Stomach smooth muscle (tissue), 2 donors: ENCODE data around the gene C16orf74.

Experiments used
- H3K27ac ChIP-seq: one replicate; pipeline ENCODE4 v1.7.0; 2013; ENCODE audit warnings: mild to moderate bottlenecking, low read length, inconsistent platforms
- H3K27me3 ChIP-seq, 2 donors: one replicate each; pipeline ENCODE4 v1.7.0; 2013; ENCODE audit warnings: low read length in 2 of 2; ENCODE audit not compliant: insufficient read depth in 2 of 2, control insufficient read depth in 1 of 2
- H3K36me3 ChIP-seq, 2 donors: one replicate each; pipeline ENCODE4 v1.7.0; 2013; ENCODE audit warnings: low read length in 2 of 2; ENCODE audit not compliant: control insufficient read depth in 2 of 2, insufficient read depth in 2 of 2
- H3K4me1 ChIP-seq: one replicate; pipeline ENCODE4 v1.7.0; 2013; ENCODE audit warnings: low read length; ENCODE audit not compliant: control insufficient read depth, insufficient read depth
- H3K4me3 ChIP-seq, 2 donors: one replicate each; pipeline ENCODE4 v1.7.0; 2013; ENCODE audit warnings: low read length in 2 of 2
- H3K9ac ChIP-seq, 2 donors: one replicate each; pipeline ENCODE4 v1.7.0; 2013; ENCODE audit warnings: low read length in 2 of 2, mild to moderate bottlenecking in 1 of 2
- H3K9me3 ChIP-seq, 2 donors: one replicate each; pipeline ENCODE4 v1.7.0; 2013; ENCODE audit warnings: low read length in 2 of 2; ENCODE audit not compliant: control insufficient read depth in 2 of 2
- donor health status: healthy.
- donor health status: Pancreatic carcinoma.

C16orf74 gene

GRCh38 chr16:85729452-85730185 lies 21.3 kb downstream of the C16orf74 start:
- no peak overlapping the region for H3K27ac ChIP-seq
- no peaks in the 10 kb centered on the region for H3K9me3 ChIP-seq
- no peak overlapping the region for H3K9ac ChIP-seq
- no peak overlapping the region for H3K4me3 ChIP-seq
- H3K4me1 ChIP-seq, result no peaks in the 10 kb centered on the region
- no peaks in the 10 kb centered on the region for H3K27me3 ChIP-seq
- H3K36me3 ChIP-seq, result no peaks in the 10 kb centered on the region

DNA sequence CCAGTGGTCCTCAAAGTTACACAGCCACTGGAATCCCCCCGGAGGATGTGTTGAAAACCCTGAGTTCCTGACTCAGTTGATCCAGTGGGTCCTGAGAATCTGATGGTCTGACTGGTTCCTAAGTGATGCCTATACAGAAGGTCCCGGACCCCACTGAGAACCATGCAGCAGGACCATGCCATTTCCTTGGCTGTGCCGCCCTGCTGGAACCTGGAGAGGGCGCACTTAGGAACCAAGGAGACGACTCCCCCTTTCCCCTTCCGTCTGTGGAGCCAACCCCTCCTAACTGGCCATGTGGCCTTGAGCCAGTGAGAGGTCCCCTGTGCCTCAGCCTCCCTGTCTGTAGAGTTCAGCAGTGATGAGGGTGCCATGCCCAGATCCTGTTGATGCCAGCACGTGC lies 22.0 kb downstream of the C16orf74 start:
- Histone ChIP-seq H3K27me3 (no peaks in the 10 kb centered on the region), H3K9me3 (no peaks in the 10 kb centered on the region)

DNA sequence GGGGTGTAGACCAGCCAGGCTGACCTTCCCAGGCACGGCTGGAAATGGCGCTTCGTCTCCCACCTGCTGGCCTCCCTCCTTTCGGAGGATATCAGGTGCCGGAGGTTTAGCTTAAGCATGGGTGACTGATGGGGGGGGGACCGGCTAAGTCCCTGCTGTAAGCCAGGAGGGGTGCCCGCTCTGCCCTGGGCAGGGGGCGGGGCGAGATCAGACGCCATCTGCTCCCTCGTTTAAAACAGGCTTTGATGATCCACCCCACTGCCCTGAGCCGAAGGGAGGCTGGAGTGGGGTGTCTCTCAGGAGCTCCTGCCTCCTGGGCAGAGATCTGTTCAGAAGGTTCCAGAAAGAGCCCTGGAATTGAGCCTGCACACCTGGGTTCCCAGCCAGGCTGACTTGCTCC lies 26.0 kb downstream of the C16orf74 start:
- H3K9ac ChIP-seq, result no peak overlapping the region
- no peaks in the 10 kb centered on the region for H3K4me1 ChIP-seq
- no peak overlapping the region for H3K4me3 ChIP-seq
- H3K9me3 ChIP-seq, result no peaks in the 10 kb centered on the region
- no peaks in the 10 kb centered on the region for H3K27me3 ChIP-seq
- H3K36me3 ChIP-seq, result no peaks in the 10 kb centered on the region
- H3K27ac ChIP-seq, result no peak overlapping the region

More for the DNA sequence above, 22.0 kb downstream of the C16orf74 start:
- no peaks in the 10 kb centered on the region for H3K4me1 ChIP-seq
- H3K36me3 ChIP-seq, result no peaks in the 10 kb centered on the region
- no peak overlapping the region for H3K4me3 ChIP-seq
- no peak overlapping the region for H3K9ac ChIP-seq
- no peak overlapping the region for H3K27ac ChIP-seq

- Histone ChIP-seq H3K9me3 (no peaks in the 10 kb centered on the region), H3K9ac (no peak overlapping the region), H3K36me3 (no peaks in the 10 kb centered on the region), H3K4me3 (no peak overlapping the region), H3K4me1 (no peaks in the 10 kb centered on the region), H3K27ac (no peak overlapping the region), H3K27me3 (no peaks in the 10 kb centered on the region)
Measured at GRCh38 chr16:85724126-85724879, 26.6 kb downstream of the C16orf74 start.

- Histone ChIP-seq H3K27ac (no peak overlapping the region), H3K27me3 (peaks cover 0 to 5% of the 10 kb centered on the region in 2 donors), H3K4me1 (peaks cover 6% of the 10 kb centered on the region), H3K9ac (no peak overlapping the region), H3K36me3 (no peaks in the 10 kb centered on the region), H3K4me3 (no peak overlapping the region), H3K9me3 (no peaks in the 10 kb centered on the region)
Measured at GRCh38 chr16:85722128-85722893, 28.6 kb downstream of the C16orf74 start.

- Histone ChIP-seq H3K27me3 (peaks cover 0 to 5% of the 10 kb centered on the region in 2 donors), H3K9me3 (no peaks in the 10 kb centered on the region), H3K4me1 (peaks cover 6% of the 10 kb centered on the region), H3K4me3 (no peak overlapping the region), H3K9ac (no peak overlapping the region), H3K27ac (no peak overlapping the region), H3K36me3 (no peaks in the 10 kb centered on the region)
Measured at GRCh38 chr16:85720302-85720637, 30.6 kb downstream of the C16orf74 start.

- H3K4me1 ChIP-seq, result peaks cover 6% of the 10 kb centered on the region
- H3K27me3 ChIP-seq, result peaks cover 0 to 5% of the 10 kb centered on the region in 2 donors
- no peak overlapping the region for H3K4me3 ChIP-seq
- no peak overlapping the region for H3K27ac ChIP-seq
- H3K9ac ChIP-seq, result no peak overlapping the region
- no peaks in the 10 kb centered on the region for H3K9me3 ChIP-seq
- H3K36me3 ChIP-seq, result no peaks in the 10 kb centered on the region
Measured at GRCh38 chr16:85719605-85720301, 31.1 kb downstream of the C16orf74 start.

DNA sequence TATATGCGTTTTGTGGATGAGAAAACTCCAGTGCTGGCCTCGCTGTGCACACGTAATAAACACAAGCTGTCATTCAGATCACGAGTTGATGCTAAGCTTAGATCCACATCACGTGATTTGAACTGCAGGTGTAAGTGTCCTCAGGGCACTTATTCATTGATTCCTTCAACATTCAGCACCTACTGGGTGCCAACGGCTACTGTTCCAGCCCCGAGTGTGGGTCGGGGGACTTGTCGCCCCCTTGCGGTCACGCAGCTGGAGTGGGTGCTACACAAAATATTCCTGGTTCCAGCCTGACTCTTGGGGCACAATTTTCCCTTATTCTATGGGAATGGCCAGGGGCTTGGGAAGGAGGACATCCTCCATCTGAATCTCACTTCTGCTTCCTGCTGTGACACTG lies 32.2 kb downstream of the C16orf74 start:
- H3K27me3 ChIP-seq, result peaks cover 0 to 5% of the 10 kb centered on the region in 2 donors
- no peak overlapping the region for H3K27ac ChIP-seq
- H3K4me3 ChIP-seq, result no peak overlapping the region
- H3K36me3 ChIP-seq, result no peaks in the 10 kb centered on the region
- H3K9ac ChIP-seq, result no peak overlapping the region
- H3K9me3 ChIP-seq, result no peaks in the 10 kb centered on the region
- H3K4me1 ChIP-seq, result peaks cover 6% of the 10 kb centered on the region

DNA sequence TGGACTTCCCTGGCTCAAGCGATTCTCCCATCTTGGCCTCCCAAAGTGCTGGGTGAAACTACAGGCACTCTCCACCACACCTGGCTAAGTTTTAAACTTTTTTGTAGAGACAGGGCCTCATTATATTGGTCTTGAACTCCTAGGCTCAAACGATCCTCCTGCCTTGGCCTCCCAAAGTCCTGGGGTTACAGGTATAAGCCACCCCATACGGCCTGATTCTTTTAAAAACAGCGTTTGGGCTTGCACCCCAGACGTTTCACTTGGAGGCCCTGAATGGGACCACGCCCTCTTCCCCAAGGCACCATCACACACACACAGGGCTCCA lies 32.8 kb downstream of the C16orf74 start:
- Histone ChIP-seq H3K27me3 (peaks cover 0 to 5% of the 10 kb centered on the region in 2 donors), H3K9ac (no peak overlapping the region), H3K4me3 (no peak overlapping the region), H3K36me3 (no peaks in the 10 kb centered on the region), H3K9me3 (no peaks in the 10 kb centered on the region), H3K27ac (no peak overlapping the region), H3K4me1 (peaks cover 6% of the 10 kb centered on the region)

GRCh38 chr16:85717393-85718152 lies 33.3 kb downstream of the C16orf74 start:
- H3K27me3 ChIP-seq, result peaks cover 0 to 5% of the 10 kb centered on the region in 2 donors
- no peaks in the 10 kb centered on the region for H3K36me3 ChIP-seq
- H3K9me3 ChIP-seq, result no peaks in the 10 kb centered on the region
- peaks cover 6% of the 10 kb centered on the region for H3K4me1 ChIP-seq
- no peak overlapping the region for H3K4me3 ChIP-seq
- no peak overlapping the region for H3K9ac ChIP-seq
- H3K27ac ChIP-seq, result no peak overlapping the region
